Measurements from ENCODE around the gene TPMT.
"Not testable (repeated sequence)": the region's sequence is repeated elsewhere in the genome, so short reads cannot be mapped to it uniquely, and the experiment has no call there.

TPMT gene

DNA sequence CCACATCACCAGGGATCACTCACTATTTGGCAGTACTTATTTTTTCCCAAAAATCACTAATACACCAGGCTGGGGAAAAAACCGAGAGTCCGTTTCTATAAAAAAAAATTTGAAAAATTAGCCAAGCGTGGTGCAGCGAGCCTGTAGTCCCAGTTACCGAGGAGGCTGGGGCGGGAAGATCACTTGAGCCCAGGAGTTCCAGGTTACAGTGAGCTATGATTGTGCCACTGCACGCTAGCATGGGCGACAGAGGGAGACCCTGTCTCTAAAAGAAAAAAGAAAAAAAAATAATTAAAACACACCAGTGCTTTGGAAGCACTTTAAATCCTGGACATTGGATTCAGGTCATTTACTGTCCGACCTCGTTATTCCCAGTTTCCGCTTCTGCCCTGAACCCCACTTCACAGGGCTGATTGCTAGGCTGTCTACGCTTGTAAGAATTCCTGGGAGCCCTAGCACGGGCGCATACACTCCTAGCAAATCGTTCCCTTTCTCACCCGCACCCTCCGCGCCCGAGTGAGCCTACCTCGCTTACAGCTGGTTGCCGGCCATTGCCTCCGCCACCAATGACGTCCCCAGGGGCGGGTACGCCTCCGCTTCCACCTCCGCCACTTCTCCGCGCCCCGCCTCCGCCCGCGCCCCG lies at the start of gene TPMT:
TSS of gene TPMT (minus strand) at position 571 of the 643 bp plus-strand sequence. CDS start 5,950 bp downstream, outside the sequence.
- no peak for FAIRE-seq

DNA sequence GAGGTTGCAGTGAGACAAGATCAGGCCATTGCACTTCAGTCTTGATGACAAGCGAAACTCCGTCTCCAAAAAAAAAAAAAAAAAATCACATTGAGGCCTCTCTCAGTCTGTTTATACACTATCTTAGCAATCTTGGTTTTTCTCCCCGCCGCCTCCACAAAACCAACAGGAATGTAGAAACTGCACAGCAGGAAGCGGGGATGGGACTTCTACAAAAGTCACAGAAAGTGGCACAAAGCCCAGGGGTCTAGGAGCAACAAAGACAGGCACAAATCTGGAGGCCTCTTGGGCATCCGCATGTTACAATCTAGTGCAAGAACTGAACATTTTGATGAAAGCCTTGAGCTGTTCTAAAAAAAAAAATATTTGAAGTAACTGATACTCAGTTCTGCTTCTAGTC lies 48.9 kb upstream of the TPMT start:
- no peak for FAIRE-seq

DNA sequence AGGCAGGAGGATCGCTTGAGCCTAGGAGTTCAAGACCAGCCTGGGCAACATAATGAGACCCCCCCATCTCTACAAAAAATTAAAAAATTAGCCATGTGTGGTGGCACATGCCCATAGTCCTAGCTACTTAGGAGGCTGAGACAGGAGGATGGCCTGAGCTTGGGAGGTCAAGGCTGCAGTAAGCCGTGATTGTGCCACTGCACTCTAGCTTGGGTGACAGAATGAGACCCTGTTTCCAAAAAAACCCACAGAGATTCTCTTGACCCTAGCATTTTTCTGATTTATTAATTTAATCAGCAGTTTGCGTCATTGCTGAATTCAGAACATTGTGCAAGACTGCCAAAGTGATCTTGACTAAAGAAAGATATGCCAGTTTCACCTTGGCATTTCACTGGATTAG lies 37.1 kb upstream of the TPMT start:
- no peak for FAIRE-seq

DNA sequence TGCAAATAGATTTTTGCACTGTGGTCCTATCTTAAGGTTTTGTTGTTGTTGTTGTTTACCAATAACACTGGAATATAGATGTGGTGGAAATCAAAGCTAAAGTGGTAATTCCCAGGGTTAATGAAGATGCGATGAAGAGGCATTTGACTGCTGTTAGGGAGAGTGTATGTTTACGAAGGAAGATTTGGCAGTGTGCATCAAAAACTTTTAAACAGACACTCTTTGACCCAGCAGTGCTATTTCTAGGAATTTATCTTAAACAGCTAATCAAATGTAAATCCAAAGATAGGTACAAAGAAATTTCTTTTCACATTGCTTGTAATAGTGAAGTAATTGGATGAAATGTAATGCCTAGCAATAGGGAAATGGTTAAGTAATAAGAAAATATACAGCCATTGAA lies 34.3 kb upstream of the TPMT start:
- FAIRE-seq, result no peak

DNA sequence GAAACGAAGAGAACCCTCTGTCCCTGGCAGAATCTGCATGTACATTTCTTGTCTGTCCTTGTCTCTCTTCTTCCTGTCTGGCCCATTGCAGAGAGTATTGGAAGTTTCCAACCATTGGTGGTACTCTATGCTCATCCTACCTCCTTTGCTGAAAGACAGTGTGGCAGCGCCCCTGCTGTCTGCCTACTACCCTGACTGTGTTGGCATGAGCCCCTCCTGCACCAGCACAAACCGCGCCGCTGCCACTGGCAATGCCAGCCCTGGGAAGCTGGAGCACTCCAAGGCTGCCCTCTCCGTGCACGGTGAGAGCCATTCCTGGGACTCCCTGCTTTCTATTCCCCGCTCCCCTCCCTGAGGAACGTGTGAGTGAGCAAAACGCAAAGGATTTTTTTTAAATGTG lies 32.8 kb upstream of the TPMT start:
- FAIRE-seq, result no peak

DNA sequence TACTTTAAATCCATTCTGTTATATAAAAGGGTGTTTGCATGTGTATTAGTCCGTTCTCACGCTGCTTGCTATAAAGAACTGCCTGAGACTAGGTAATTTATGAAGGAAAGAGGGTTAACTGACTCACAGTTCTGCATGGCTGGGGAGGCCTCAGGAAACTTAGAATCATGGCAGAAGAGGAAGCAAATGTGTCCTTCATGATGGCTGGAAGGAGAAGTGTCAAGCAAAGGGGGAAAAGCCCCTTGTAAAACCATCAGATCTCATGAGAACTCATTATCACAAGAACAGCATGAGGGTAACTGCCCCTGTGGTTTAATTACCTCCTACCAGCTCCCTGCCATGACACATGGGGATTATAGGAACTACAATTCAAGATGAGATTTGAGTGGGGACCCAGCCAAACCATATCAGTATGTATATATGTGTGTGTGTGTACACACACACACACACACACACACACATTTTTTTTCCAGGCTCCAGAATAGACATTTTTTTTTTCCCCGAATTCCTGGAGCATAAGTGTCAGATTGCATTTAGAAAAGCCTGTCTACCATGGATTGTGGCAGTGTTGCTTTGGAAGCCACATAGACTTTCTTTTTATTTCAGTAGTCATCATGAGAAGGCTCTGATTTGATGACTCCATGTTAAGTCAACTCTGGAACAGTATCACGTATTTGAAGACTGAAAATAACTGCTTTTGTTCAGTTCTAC lies 31.8 kb upstream of the TPMT start:
- FAIRE-seq, result no peak

DNA sequence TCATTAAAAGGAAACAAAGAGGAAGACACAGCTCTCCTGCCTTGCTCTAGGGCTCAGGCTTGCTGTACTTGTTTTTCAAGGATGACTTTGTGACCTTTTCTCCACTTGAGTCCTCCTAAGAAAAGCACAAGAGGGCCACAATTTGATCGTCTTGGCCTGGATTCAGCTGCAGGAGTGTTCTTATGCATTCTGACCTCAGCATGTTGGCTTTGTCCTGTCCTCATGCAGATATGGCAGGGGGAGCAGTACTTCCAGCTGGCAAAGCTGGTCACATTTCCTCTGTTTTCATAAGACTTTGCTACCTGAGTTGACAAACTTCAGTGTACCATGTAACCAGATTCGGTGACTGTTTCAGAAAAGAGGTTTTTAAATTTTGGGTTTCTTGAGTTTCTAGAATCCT lies 31.2 kb upstream of the TPMT start:
- no peak for FAIRE-seq

DNA sequence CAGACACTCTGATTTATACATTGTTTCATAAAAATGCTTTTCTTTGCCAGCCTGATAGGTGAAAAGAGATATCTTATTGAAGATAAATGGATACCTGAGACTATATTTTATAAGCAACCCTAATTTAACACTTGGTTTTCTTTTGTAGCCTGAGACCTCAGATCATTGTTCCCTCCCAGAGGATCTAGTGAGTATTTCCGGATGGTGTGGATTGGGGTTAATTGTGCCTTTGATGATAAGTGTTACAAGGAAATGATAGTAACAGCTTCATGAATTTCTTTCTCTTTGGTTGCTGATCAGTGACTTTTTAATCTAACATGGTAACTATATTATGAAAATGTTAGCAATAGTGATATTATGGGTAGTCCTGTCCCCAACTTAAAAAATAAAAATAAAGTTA lies 30.7 kb upstream of the TPMT start:
- no peak for FAIRE-seq

DNA sequence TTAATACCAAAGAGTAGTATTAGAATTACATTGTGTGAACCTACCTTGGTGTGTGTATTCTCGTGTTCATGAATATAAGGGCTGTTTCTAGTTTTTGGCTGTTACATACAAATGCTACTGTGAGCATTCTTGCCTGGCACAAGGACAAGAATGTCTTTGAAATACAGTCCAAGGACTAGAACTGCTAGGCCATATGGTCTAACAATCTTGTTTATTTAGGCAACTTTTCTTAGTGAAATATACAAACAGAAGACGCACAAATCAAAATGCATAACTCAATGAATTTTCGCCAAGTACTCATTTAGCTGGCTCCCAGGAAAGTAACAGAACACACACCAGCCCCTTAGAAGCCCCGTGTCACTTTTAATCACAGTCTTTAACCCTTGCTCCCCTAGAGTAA lies 28.9 kb upstream of the TPMT start:
- FAIRE-seq, result no peak

DNA sequence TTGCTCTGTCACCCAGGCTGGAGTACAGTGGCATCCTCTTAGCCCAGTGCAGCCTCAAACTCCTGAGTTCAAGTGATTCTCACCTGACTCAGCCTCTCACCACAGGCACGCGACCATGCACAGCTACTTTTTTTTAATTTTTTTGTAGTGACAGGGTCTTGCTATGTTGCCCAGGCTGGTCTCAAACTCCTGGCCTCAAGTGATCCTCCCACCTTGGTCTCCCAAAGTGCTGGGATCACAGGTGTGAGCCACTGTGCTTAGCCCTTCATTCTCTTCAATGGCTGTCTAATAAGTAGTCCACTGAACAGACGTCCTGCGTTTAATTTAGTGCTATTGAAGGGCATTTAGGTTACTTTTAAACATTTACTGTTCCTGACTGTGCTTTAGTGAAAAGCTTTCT lies 27.7 kb upstream of the TPMT start:
- no peak for FAIRE-seq

DNA sequence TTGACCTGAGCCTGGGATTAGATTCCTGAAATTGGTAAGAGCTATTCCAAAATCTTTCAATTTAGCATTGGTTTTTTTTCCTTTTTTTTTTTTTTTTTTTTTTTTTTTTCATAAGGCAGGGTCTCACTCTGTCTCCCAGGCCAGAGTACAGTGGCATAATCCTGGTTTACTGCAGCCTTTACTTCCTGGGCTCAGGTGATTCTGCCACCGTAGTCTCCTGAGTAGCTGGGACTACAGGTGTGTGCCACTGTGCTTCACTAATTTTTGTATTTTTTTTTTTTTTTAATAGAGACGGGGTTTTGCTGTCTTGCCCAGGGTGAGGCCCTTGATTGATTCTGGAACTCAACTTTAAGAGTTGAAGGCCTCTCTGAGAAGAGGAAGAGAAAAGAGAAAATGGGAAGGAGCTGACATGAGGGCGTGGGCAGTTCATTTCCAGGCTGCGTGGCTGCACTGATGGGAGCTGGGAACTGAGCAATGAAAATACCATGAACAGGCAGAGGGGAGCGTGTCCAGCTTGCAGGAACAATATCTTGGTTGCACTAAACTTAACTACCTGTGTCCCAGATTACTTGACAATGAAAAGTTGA lies 25.0 kb upstream of the TPMT start:
- FAIRE-seq, result no peak

DNA sequence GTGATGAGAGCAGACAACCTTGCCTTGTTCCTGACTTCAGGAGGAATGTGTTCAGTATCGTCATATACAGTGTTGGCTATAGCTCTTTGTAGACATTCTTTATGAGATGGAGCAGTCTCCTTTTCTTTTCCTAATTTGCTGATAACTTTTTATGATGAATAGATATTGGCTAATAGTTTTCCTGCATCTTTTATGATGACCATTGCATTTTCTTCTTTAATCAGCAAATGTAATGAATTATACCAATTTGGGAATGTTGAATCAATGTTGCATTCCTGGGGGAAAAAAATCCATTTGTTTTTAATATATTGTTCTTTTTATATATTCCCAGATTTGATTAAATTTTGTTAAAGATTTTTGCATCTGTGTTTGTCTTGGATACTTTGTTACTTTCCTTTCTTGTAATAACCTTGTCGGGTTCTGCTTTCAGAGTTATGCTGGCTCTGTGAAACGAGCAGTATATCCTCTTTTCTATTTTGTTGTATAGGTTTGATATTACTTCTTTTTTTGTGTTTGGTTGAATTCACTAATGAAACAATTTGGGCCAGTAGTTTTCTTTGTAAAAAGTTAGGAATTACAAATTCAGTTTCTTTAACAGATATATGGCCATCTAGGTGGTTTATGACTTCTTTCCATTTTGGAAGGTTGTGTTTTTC lies 24.2 kb upstream of the TPMT start:
- no peak for FAIRE-seq

DNA sequence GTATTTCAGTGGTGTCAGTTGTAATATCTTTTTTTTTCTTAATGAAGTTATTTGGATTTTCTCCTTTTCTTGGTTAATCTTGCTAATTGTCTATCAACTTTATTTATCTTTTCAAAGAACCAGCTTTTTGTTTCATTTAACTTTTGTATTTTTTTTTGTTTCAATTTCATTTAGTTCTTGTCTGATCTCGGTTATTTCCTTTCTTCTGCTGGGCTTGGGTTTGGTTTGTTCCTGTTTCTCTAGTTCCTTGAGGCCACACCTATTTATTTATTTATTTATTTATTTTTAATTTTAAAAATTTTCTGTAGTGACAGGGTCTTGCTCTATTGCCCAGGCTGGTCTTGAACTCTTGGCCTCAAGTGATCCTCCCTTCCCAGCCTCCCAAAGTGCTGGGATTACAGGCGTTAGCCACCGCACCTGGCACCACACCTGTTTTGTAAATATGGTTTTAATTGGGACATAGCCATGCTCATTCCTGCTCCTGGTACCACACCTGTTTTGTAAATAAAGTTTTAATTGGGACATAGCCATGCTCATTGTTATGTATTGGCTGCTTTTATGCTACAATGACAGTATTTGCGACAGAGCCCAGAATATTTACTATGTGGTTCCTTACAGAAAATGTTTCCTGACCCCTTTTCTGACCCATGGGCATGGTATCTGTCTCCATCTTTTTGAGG lies 22.5 kb upstream of the TPMT start:
- FAIRE-seq, result no peak

DNA sequence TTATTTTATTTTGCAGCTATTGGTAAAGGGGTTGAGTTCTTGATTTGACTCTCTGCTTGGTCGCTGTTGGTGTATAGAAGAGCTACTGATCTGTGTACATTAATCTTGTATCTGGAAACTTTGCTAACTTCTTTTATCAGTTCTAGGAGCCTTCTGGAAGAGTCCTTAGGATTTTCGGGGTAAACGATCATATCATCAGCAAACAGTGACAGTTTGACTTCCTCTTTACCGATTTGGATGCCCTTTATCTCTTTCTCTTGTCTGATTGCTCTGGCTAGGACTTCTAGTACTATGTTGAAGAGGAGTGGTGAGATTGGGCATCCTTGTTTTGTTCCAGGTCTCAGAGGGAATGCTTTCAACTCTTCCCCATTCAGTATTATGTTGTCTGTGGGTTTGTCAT lies 21.3 kb upstream of the TPMT start:
- FAIRE-seq, result not testable (repeated sequence)

DNA sequence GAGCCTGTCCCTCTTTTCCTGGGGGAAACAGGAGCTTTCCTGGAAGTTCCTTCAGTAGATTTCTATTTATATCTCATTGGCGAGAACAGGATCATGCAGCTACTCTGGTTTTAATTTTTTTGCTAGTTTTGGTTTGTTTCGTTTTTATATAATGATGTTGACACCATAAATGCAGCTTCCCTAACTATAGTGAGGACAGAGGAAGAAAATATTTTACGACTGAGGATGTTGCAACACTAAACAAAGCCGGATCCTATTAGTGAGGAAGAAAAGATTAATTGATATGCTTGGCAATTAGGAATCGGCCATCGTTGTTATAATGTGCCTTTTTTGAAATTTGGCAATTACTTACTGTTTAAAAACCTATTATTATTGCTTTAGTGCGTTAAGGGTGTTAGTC lies 17.0 kb upstream of the TPMT start:
- no peak for FAIRE-seq

DNA sequence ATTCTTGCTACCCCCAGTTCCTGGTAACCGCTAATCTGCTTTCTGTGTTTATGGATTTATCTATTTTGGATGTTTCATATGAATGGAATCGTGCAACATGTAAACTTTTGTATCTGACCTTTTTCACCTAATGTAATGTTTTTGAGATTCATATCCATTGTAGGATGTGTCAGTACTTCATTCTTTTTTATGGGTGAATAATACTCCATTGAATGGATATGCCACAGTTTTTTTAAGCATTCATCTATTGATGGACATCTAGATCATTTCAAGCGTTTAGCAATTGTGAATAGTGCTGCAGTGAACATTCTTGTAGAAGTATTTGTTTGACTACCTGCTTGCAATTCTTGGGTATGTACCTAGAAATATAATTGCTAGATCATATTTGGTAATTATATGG lies 13.4 kb upstream of the TPMT start:
- FAIRE-seq, result no peak

DNA sequence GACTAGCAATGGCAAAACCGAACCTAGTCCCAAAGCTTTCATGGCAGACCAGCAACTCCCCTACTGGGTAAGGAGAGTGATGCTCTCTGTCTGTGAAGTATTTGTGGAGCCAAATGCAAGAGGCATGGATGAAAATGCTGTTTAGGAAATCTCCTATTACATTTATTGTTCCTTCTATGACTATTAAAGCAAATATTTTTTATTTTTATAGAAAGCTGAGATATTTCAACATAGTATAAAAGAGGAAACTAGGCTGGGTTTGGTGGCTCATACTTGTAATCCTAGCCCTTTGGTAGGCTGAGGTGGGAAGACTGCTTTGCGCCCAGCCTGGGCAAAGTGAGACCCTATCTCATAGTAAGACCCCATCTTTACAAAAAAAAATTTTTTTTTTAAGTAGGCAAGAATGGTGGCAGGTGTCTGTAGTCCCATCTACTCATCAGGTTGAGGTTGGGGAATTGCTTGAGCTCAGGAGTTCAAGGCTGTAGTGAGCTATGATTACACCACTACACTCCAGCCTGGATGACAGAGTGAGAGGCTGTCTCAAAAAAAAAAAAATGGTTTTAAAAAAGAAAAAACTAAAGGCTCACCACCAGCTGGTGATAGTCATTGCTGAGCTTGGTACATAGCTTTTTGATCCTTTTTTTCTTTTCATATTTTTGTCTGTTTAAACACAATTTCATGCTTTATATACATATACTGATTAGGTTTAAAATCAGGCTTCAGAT lies 11.6 kb upstream of the TPMT start:
- no peak for FAIRE-seq

DNA sequence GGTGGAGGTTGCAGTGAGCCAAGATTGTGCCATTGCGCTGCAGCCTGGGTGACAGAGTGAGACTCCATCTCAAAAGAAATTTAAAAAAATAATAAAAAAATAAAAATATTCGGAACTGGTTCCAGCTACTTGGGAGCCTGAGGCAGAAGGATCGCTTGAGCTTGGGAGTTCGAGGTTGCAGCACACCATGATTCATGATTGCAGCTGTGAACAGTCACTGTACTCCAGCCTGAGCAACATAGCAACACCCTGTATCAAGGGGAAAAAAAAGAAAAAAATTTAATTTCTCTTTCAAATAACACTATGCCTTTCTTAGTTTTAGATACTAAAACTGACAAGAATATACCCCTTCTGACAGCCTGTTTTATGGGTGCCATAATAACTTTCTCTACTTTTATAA lies 10.9 kb upstream of the TPMT start:
- no peak for FAIRE-seq

DNA sequence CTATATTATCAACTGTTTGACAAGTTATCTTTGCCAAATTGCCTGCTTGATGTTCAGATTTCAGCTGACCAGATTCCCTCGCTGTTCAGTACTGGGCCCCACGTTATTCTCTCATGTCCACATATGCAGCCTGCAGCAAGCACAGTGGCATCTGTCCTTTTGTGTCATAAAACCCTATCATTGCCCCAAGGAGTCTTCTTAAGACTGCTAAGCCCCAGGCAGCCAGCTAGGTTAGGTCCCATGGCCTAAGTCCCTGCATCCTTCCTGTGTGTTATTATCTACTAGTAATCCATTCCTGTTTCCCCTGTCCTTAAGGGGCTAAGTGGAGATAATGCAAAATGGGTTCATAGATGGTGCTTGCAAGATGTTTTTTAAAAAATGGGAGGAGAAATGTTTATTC lies 7.5 kb upstream of the TPMT start:
- no peak for FAIRE-seq

DNA sequence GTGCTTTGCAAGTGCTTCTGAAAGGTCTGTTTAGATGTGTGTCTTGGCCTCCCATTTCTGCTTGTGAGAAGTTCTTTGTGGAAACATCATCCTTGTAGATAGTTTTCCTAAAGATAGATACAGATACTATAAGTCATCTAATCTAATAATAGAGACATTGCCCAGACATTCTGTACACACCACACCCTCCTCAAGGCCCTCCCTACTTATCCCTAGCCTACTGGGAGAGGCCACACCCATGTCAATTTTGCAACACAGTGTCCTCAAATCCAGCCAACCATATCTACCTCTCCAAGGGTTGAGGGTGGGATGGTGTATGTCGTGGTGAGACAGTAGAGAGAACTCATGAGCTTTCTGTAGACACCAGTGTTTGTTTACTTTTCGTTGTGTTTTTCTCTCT lies 6.6 kb upstream of the TPMT start:
- FAIRE-seq, result no peak

DNA sequence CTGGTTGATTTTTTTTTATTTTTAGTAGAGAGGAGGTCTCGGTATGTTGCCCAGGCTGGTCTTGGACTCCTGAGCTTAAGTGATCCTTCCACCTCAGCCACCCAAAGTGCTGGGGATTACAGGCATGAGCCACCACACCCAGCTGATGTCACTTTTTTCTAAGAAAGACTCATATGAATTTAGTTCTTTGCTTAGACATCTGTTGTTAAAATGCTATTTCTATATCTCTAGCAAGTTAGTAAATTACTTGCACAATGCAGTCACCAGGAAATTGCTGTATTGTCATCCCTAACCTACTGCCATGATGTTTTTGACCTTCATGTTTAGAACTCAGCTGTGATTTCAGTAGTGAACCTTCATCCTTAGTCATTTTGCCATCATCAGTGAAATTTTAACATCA lies 6.0 kb upstream of the TPMT start:
- no peak for FAIRE-seq

DNA sequence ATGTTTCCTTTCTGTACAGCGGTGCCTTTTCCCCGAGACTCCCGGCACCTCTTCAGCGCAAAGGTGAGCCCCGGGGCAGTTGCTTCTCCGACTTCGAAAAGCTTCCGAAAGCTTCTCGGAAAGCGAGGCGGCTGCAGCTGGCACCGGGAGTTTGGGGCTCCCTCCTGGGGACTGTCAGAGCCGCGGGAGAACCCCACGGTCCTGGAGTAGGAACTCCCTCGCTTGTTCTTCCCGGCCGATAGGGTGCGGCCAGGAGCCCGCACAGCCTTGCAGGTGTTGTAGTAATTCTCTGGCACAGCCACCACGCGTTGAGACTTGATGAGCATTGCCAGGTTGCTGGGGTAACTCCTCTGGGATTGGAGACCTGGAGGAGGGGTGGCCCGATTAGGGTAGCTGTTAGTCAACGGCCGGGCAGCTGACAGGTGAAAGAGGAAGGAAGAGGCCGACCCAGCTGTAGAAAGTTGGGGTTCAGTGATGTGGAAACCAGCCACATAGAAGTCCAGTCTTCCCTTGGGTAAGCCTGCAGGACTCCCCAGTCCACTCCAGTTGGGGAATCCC lies 1.1 kb upstream of the TPMT start:
- no peak for FAIRE-seq
